AG04450 (cell line): Measurements from ENCODE around the gene NCOA6. TPM values are rescaled to one million over a fixed set of nuclear protein-coding genes. Genes with fewer than 3 reads are reported as not detected.
"Not testable (repeated sequence)": the region's sequence is repeated elsewhere in the genome, so short reads cannot be mapped to it uniquely, and the experiment has no call there.

Source experiments
- CTCF ChIA-PET: fragments of 300-600, 350-600 bp; formaldehyde crosslinking; extraction: SDS; loops from one replicate; lab custom pipeline; 2022; ENCODE audit warnings: antibody characterized with exemption, inconsistent platforms; lab: Charles Lee
- POLR2A ChIA-PET: fragments of 350-600 bp; formaldehyde crosslinking; extraction: SDS; loops from one replicate; lab custom pipeline; 2021; ENCODE audit warnings: antibody characterized with exemption, inconsistent platforms; lab: Yijun Ruan, JAX
- DNase-seq: peaks from one replicate; pipeline ENCODE4 v3.0.0-alpha.2; 2011; ENCODE audit warnings: low read depth, low spot score
- H3K27ac ChIP-seq: one replicate; pipeline ENCODE4 v1.5.1; 2012; ENCODE audit warnings: low read depth, low read length, control low read depth
- H3K27me3 ChIP-seq: one replicate; pipeline ENCODE4 v1.6.0; 2012; ENCODE audit warnings: low read length; ENCODE audit not compliant: control insufficient read depth, insufficient read depth
- H3K4me3 ChIP-seq: 2 replicates; pipeline ENCODE4 v1.5.1; 2011; ENCODE audit warnings: mild to moderate bottlenecking, low read depth, low read length, control low read depth
- H3K9me3 ChIP-seq: 2 replicates; pipeline ENCODE4 v1.5.1; 2012; ENCODE audit warnings: low read length; ENCODE audit not compliant: control insufficient read depth, insufficient read depth
- CTCF ChIP-seq: IDR thresholded peaks from 2 replicates; pipeline ENCODE4 v1.5.1; 2011; ENCODE audit warnings: low read depth, low read length, control low read depth, inconsistent platforms
- polyA plus RNA-seq: library from polyadenylated mRNA; depleted of rRNA; stranded (reverse); fragments of >200 nt; gene quantifications from 2 replicates; pipeline ENCODE4 v1.2.3, GENCODE V29; 2011

NCOA6 gene
- polyA plus RNA-seq, 1 experiment = 15.5 TPM

- ChIA-PET POLR2A (no interaction called here), CTCF (interaction anchor here (1.3 kb wide), 1 partner anchor 24 kb away, joined by 10 read pairs; no protein-coding TSS in a partner anchor)
- no peak for TF ChIP-seq CTCF
- H3K4me3 ChIP-seq = no peak overlapping the region
- H3K27ac ChIP-seq = no peak overlapping the region
- DNase-seq = no peak
- no peaks in the 10 kb centered on the region for H3K9me3 ChIP-seq
- H3K27me3 ChIP-seq = no peaks in the 10 kb centered on the region
These were observed 31.4 kb downstream of the NCOA6 start for GRCh38 chr20:34794006-34794585.

GRCh38 chr20:34792687-34793363 is 32.6 kb downstream of the NCOA6 start:
- no peak overlapping the region for H3K4me3 ChIP-seq
- no peaks in the 10 kb centered on the region for H3K27me3 ChIP-seq
- no peak overlapping the region for H3K27ac ChIP-seq
- no peak for DNase-seq
- POLR2A ChIA-PET = no interaction called here
- CTCF ChIA-PET = interaction anchor here (0.6 to 0.7 kb wide), 3 partner anchors 155 to 655 kb away, joined by 3 to 8 read pairs (median 5); no protein-coding TSS in a partner anchor
- H3K9me3 ChIP-seq = no peaks in the 10 kb centered on the region
- no peak for TF ChIP-seq CTCF

GRCh38 chr20:34791289-34792020 is 34.0 kb downstream of the NCOA6 start:
- ChIA-PET CTCF (interaction anchor here (1.6 kb wide), 1 partner anchor 22 kb away, joined by 8 read pairs; no protein-coding TSS in a partner anchor), POLR2A (interaction anchor here (0.6 to 0.9 kb wide), 2 partner anchors 13 to 39 kb away, joined by 3 read pairs; no protein-coding TSS in a partner anchor)
- Histone ChIP-seq H3K27me3 (no peaks in the 10 kb centered on the region), H3K4me3 (no peak overlapping the region), H3K9me3 (no peaks in the 10 kb centered on the region), H3K27ac (peak overlapping the region; percentile 81)
- peak; percentile 10 for DNase-seq
- no peak for TF ChIP-seq CTCF

- Histone ChIP-seq H3K27me3 (no peaks in the 10 kb centered on the region), H3K4me3 (no peak overlapping the region), H3K9me3 (no peaks in the 10 kb centered on the region), H3K27ac (no peak overlapping the region)
- TF ChIP-seq CTCF = no peak
- DNase-seq = no peak
- POLR2A ChIA-PET = no interaction called here
- CTCF ChIA-PET = interaction anchor here (2.6 kb wide), 1 partner anchor 11 kb away, joined by 27 read pairs; no protein-coding TSS in a partner anchor
These were observed 44.2 kb downstream of the NCOA6 start for GRCh38 chr20:34781220-34781619.

- H3K4me3 ChIP-seq, CTCF ChIA-PET, POLR2A ChIA-PET, DNase-seq, H3K27me3 ChIP-seq, H3K27ac ChIP-seq, H3K9me3 ChIP-seq: not testable (repeated sequence)
These were observed 45.2 kb downstream of the NCOA6 start for GRCh38 chr20:34780291-34780690.
